ENCODE measurements around the gene KRT17.
"Not testable (repeated sequence)": the region's sequence is repeated elsewhere in the genome, so short reads cannot be mapped to it uniquely, and the experiment has no call there.

The KRT17 gene

GRCh38 chr17:41619036-41619926 is 5.1 kb downstream of the KRT17 start:
- no peak for DNase-seq

- DNase-seq = no peak
Observed at GRCh38 chr17:41618341-41619035, 5.9 kb downstream of the KRT17 start.

GRCh38 chr17:41617698-41618097 is 6.7 kb downstream of the KRT17 start:
- no peak for DNase-seq

GRCh38 chr17:41617136-41617535 is 7.2 kb downstream of the KRT17 start:
- DNase-seq = no peak

GRCh38 chr17:41616486-41616885 is 7.9 kb downstream of the KRT17 start:
- DNase-seq = not testable (repeated sequence)

- DNase-seq = no peak
Observed at GRCh38 chr17:41615454-41615853, 8.9 kb downstream of the KRT17 start.

GRCh38 chr17:41614767-41615166 is 9.6 kb downstream of the KRT17 start:
- DNase-seq = not testable (repeated sequence)

- DNase-seq = no peak
Observed at GRCh38 chr17:41614098-41614497, 10.3 kb downstream of the KRT17 start.

GRCh38 chr17:41613277-41614082 is 10.9 kb downstream of the KRT17 start:
- no peak for DNase-seq

- peak; percentile 73 for DNase-seq
Observed at GRCh38 chr17:41612376-41613160, 11.8 kb downstream of the KRT17 start, which contains the start of gene KRT16. Gene KRT16 (minus strand): TSS chr17:41612767. CDS start chr17:41612688, 79 bp downstream.

GRCh38 chr17:41610965-41611640 is 13.3 kb downstream of the KRT17 start:
- DNase-seq = no peak

- not testable (repeated sequence) for DNase-seq
Observed at GRCh38 chr17:41610061-41610517, 14.3 kb downstream of the KRT17 start.

- DNase-seq = not testable (repeated sequence)
Observed at GRCh38 chr17:41606930-41607329, 17.4 kb downstream of the KRT17 start.

GRCh38 chr17:41602524-41602923 is 21.9 kb downstream of the KRT17 start:
- no peak for DNase-seq

GRCh38 chr17:41600318-41600717 is 24.1 kb downstream of the KRT17 start:
- no peak for DNase-seq

- DNase-seq = no peak
Observed at GRCh38 chr17:41599680-41600079, 24.7 kb downstream of the KRT17 start.

GRCh38 chr17:41595585-41595984 is 28.8 kb downstream of the KRT17 start:
- DNase-seq = no peak

- no peak for DNase-seq
Observed at GRCh38 chr17:41594363-41594915, 29.9 kb downstream of the KRT17 start.

GRCh38 chr17:41593306-41593981 is 30.9 kb downstream of the KRT17 start:
- DNase-seq = no peak

GRCh38 chr17:41592601-41593305 is 31.6 kb downstream of the KRT17 start:
- DNase-seq = no peak
